ENCODE data around the gene PRELP.
"Not testable (repeated sequence)": the region's sequence is repeated elsewhere in the genome, so short reads cannot be mapped to it uniquely, and the experiment has no call there.

The PRELP gene

DNA sequence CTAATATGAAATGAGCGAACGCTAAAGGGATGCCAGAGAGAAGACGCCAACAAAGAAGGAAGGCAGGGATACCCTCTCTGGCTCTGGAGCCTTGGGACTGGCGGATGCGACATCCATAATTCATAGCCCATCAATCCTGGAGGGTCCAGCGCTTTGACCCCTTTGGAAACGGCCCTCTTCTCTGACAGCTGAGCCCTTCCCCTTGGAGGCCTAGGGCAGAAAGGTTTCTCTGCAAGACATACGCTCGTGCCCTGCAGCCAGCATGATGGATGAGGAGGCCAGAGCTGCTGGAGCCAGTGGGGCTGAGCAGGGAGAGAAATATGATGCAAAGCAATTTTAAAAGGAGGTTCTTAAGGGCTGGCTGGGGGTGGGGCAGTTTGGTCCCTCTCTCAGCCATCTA lies 40.6 kb downstream of the PRELP start:
- DNase-seq (ENCODE audit: low spot score) = no peak
- in situ Hi-C loops (cut with MboI; ENCODE audit: low sequenced_read_pairs, unreplicated experiment) = no loop called here
- no peak for TF ChIP-seq CTCF (IDR thresholded peaks at IDR 0.05; ENCODE audit: borderline replicate concordance, control extremely low read depth, extremely low read depth, insufficient read depth, missing control alignments)

DNA sequence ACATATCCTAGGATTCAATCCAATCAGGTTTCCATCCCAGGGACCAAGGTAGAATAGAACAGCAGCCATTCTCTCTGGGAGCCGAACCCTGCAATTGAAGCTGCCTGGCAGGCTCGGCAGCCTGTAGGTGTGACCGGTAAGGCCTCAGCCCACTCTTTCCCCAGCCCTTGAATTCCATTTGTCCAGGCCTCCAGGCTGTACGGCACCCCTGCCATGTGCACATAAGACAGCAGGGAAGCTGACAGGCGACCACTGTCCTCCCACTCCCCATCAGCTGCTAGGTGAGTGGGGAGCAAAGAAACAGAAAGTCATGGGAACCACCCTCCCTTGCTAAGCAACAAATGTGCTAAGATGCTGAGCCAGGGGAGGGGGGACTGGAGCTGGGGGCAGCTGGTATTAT lies 41.3 kb downstream of the PRELP start:
- in situ Hi-C loops (cut with MboI; ENCODE audit: low sequenced_read_pairs, unreplicated experiment) = no loop called here
- TF ChIP-seq CTCF (IDR thresholded peaks at IDR 0.05; ENCODE audit: borderline replicate concordance, control extremely low read depth, extremely low read depth, insufficient read depth, missing control alignments) = no peak
- DNase-seq (ENCODE audit: low spot score) = no peak

DNA sequence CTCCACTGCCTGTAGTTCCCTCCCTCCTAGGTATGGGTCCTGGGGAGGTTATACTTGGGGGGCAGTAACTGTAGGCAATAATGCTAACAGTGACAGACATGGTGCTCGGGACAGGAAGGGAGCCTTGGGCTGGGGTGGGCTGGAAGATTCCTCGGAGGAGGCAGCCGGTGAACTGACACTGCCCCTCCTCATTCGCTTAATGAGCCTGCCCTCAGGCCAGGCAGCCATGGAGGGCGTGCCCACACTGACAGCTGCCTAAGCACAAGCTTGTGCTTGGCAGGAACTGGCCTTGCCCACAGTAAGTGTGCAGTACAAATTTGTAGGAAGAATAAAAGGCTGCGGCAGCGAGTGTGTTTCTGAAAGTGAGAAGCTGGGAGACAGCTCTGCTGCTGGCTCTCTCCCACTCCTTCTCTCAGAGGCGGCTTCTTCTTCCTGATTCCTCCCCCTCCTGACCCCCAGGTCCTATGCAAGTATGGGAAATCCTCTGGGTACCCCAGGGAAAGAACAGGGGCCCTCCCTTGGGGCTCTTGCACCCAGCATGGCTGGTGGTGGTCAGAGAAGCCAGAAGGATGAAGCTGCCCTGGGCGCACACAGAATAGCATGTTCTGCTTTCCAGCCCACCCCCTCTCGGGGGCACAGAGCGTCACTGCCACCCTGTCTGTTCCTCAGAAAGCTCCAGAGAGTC lies 42.0 kb downstream of the PRELP start:
- no peak for DNase-seq (ENCODE audit: low spot score)
- in situ Hi-C loops (cut with MboI; ENCODE audit: low sequenced_read_pairs, unreplicated experiment) = no loop called here
- TF ChIP-seq CTCF (IDR thresholded peaks at IDR 0.05; ENCODE audit: borderline replicate concordance, control extremely low read depth, extremely low read depth, insufficient read depth, missing control alignments) = no peak

DNA sequence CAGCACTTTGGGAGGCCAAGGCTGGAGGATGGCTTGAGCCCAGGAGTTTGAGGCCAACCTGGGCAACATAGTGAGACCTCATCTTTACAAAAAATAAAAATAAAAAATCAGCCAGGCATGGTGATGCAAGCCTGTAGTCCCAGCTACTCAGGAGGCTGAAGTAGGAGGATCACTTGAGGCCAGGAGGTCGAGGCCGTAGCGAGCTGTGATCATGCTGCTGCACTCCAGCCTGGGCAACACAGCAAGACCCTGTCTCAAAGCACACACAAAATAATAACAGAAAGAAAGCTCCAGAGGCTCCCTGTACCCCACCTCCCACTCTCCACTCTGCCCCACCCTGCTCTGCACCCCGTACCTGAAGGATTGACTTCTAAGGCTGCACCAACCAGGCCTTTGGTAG lies 42.5 kb downstream of the PRELP start:
- in situ Hi-C loops (cut with MboI; ENCODE audit: low sequenced_read_pairs, unreplicated experiment); DNase-seq (ENCODE audit: low spot score): not testable (repeated sequence)

- in situ Hi-C loops (cut with MboI; ENCODE audit: low sequenced_read_pairs, unreplicated experiment) = no loop called here
- no peak for TF ChIP-seq CTCF (IDR thresholded peaks at IDR 0.05; ENCODE audit: borderline replicate concordance, control extremely low read depth, extremely low read depth, insufficient read depth, missing control alignments)
- no peak for DNase-seq (ENCODE audit: low spot score)
These were observed 42.9 kb downstream of the PRELP start for GRCh38 chr1:203518541-203518940.

- DNase-seq (ENCODE audit: low spot score) = no peak
- no peak for TF ChIP-seq CTCF (IDR thresholded peaks at IDR 0.05; ENCODE audit: borderline replicate concordance, control extremely low read depth, extremely low read depth, insufficient read depth, missing control alignments)
- in situ Hi-C loops (cut with MboI; ENCODE audit: low sequenced_read_pairs, unreplicated experiment) = no loop called here
These were observed 43.6 kb downstream of the PRELP start for GRCh38 chr1:203519053-203519840.

GRCh38 chr1:203519896-203520295 lies 44.3 kb downstream of the PRELP start:
- DNase-seq (ENCODE audit: low spot score) = no peak
- in situ Hi-C loops (cut with MboI; ENCODE audit: low sequenced_read_pairs, unreplicated experiment) = no loop called here
- no peak for TF ChIP-seq CTCF (IDR thresholded peaks at IDR 0.05; ENCODE audit: borderline replicate concordance, control extremely low read depth, extremely low read depth, insufficient read depth, missing control alignments)
